ENCODE results near the gene STAT3. TPM values are rescaled to one million over a fixed set of nuclear protein-coding genes. Genes with fewer than 3 reads are reported as not detected.
A peak's percentile ranks its signal among the peaks of the same experiment; 100 is the strongest.
"Not testable (repeated sequence)": the region's sequence is repeated elsewhere in the genome, so short reads cannot be mapped to it uniquely, and the experiment has no call there.

Gene STAT3
- total and polyA plus RNA-seq, 8 donors, result 31.3 to 207 (median 104) TPM

- H3K27me3 ChIP-seq, result no peaks in the 10 kb centered on the region
- H3K9me3 ChIP-seq, result no peaks in the 10 kb centered on the region
- H3K4me1 ChIP-seq, result peaks cover 22 to 76% (median 50%) of the 10 kb centered on the region in 4 donors
- H3K4me3 ChIP-seq, result no peak overlapping the region
- intact Hi-C loops (cut with DNase I; ENCODE audit: low total_unique reads), result no loop called here
- TF ChIP-seq EP300 (IDR thresholded peaks at IDR 0.05) (no peak), POLR2A (IDR thresholded peaks at IDR 0.05) (no peak), POLR2AphosphoS5 (IDR thresholded peaks at IDR 0.05) (no peak)
- TF ChIP-seq, protein P1, sequence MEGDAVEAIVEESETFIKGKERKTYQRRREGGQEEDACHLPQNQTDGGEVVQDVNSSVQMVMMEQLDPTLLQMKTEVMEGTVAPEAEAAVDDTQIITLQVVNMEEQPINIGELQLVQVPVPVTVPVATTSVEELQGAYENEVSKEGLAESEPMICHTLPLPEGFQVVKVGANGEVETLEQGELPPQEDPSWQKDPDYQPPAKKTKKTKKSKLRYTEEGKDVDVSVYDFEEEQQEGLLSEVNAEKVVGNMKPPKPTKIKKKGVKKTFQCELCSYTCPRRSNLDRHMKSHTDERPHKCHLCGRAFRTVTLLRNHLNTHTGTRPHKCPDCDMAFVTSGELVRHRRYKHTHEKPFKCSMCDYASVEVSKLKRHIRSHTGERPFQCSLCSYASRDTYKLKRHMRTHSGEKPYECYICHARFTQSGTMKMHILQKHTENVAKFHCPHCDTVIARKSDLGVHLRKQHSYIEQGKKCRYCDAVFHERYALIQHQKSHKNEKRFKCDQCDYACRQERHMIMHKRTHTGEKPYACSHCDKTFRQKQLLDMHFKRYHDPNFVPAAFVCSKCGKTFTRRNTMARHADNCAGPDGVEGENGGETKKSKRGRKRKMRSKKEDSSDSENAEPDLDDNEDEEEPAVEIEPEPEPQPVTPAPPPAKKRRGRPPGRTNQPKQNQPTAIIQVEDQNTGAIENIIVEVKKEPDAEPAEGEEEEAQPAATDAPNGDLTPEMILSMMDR (IDR thresholded peaks at IDR 0.05), result no peak
- no peak overlapping the region for H3K27ac ChIP-seq
- WGBS, 5 donors, result 76 to 97% (median 87%) methylated on average over 1 of the region's 1 CpG
- H3K36me3 ChIP-seq, result peaks cover 4 to 31% (median 21%) of the 10 kb centered on the region in 4 donors
- DNase-seq, result no peak
These were observed 14.3 kb downstream of the STAT3 start for GRCh38 chr17:42373896-42374295.

DNA sequence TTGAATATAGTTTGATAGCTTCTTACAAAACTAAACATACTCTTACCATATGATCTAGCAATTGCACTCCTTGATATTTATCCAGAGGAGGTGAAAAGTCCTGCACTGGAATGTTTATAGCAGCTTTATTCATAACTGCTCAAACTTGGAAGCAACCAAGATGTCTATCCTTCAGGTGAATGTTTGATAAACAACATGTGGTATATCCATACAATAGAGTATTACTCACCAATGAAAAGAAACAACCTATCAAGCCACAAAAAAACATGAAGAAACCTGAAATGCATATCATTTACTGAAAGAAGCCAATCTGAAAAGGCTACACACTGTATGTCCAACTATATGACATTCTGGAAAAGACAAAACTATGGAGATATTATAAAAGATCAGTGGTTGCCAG, 16.1 kb downstream of the STAT3 start:
- no peaks in the 10 kb centered on the region for H3K27me3 ChIP-seq
- peaks cover 22 to 76% (median 50%) of the 10 kb centered on the region in 4 donors for H3K4me1 ChIP-seq
- no peak for TF ChIP-seq POLR2AphosphoS5 (IDR thresholded peaks at IDR 0.05)
- no peak for TF ChIP-seq EP300 (IDR thresholded peaks at IDR 0.05)
- TF ChIP-seq, protein P1 (IDR thresholded peaks at IDR 0.05), result no peak
- H3K9me3 ChIP-seq, result no peaks in the 10 kb centered on the region
- H3K4me3 ChIP-seq, result no peak overlapping the region
- DNase-seq, result no peak
- H3K27ac ChIP-seq, result no peak overlapping the region
- intact Hi-C loops (cut with DNase I; ENCODE audit: low total_unique reads), result no loop called here
- H3K36me3 ChIP-seq, result peaks cover 4 to 31% (median 21%) of the 10 kb centered on the region in 4 donors

DNA sequence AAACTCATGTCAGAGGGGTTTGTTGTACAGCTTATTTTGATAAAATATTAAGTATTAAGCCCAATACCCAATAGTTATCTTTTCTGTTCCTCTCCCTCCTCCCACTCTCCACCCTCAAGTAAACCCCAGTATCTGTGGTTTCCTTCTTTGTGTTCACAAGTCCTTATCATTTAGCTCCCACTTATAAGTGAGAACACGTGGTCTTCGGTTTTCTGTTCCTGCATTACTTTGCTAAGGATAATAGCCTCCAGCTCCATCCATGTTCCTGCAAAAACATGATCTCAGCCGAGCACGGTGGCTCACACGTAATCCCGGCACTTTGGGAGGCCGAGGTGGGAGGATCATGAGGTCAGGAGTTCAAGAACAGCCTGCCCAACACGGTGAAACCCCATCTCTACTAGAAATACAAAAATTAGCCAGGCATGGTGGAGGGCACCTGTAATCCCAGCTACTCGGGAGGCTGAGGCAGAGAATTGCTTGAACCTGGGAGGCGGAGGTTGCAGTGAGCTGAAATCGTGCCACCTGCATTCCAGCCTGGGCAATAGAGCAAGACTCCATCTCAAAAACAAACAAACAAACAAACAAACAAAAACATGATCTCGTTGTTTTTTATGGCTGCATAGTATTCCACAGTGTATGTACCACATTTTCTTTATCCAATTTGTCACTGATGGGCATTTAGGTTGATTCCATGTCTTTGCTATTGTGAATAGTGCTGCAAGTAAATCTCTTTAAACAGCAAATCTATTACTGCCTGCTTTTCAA, 19.3 kb downstream of the STAT3 start:
- DNase-seq; H3K4me3 ChIP-seq; H3K27ac ChIP-seq; intact Hi-C loops (cut with DNase I; ENCODE audit: low total_unique reads); H3K27me3 ChIP-seq; H3K9me3 ChIP-seq: not testable (repeated sequence)
- Histone ChIP-seq H3K4me1 (peaks cover 34 to 79% (median 58%) of the 10 kb centered on the region in 4 donors), H3K36me3 (peaks cover 4 to 31% (median 21%) of the 10 kb centered on the region in 4 donors)
- WGBS, 5 donors, result 59 to 74% (median 69%) methylated on average over 12 of the region's 12 CpGs

GRCh38 chr17:42368310-42368709, 19.9 kb downstream of the STAT3 start:
- H3K27me3 ChIP-seq; DNase-seq; intact Hi-C loops (cut with DNase I; ENCODE audit: low total_unique reads); H3K9me3 ChIP-seq; H3K4me3 ChIP-seq; H3K27ac ChIP-seq: not testable (repeated sequence)
- 70 to 81% (median 75%) methylated on average over 5 of the region's 5 CpGs for WGBS, 5 donors
- peaks cover 4 to 30% (median 19%) of the 10 kb centered on the region in 4 donors for H3K36me3 ChIP-seq
- H3K4me1 ChIP-seq, result peaks cover 34 to 79% (median 59%) of the 10 kb centered on the region in 4 donors

DNA sequence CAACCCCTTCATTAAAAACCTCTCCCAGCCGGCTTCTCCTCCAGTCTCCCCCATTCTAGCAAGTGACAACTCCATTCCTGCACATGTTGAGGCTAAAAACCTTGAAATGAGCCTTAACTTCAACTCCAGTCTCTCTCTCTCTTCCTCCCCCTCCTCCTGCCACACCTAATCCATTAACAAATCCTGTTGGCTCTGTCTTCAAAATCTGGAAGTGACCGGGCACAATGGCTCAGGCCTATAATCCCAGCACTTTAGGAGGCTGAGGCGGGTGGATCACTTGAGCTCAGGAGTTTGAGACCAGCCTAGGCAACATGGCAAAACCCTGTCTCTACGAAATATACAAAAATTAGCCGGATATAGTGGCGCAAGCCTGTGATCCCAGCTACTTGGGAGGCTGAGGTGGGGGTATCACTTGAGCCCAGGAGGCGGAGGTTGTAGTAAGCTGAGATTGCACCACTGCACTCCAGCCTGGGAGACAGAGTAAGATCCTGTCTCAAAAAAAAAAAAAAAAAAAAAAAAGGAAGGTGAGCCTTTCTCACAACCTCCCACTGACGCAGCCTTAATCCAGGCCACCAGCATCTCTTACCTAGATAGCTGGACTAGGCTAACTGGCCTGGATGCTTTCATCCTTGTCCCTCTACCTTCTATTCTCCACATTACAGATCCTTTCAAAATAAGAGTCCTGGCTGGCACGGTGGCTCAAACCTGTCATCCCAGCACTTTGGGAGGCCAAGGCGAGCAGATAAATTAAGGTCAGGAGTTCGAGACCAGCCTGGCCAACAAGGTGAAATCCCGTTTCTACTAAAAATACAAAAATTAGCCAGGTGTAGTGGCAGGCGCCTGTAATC, 21.8 kb downstream of the STAT3 start:
- H3K9me3 ChIP-seq; H3K27me3 ChIP-seq; intact Hi-C loops (cut with DNase I; ENCODE audit: low total_unique reads); DNase-seq: not testable (repeated sequence)
- peak overlapping the region in 2 of 5 donors; percentile 23 to 50 for H3K27ac ChIP-seq
- WGBS, 5 donors, result 77 to 83% (median 81%) methylated on average over 13 of the region's 13 CpGs
- peaks cover 49 to 93% (median 77%) of the 10 kb centered on the region in 4 donors for H3K4me1 ChIP-seq
- peak overlapping the region in 1 of 4 donors; percentile 24 for H3K4me3 ChIP-seq
- H3K36me3 ChIP-seq, result peaks cover 0 to 12% (median 3%) of the 10 kb centered on the region in 4 donors

Measured in stomach (tissue), 9 donors.